KBM-7 (cell line): ENCODE measurements around the gene RRAGD.

Source experiments
- DNase-seq: peaks from one replicate; pipeline ENCODE4 v3.0.0-alpha.2; 2015
- in situ Hi-C: fragments of 300-500 bp; cut with MboI; formaldehyde crosslinking; loops from 2 replicates; pipeline ENCODE4 v1.14.3; 2020; ENCODE audit warnings: low sequenced_read_pairs, low pct_unique_long_range_greater_than_20kb, mixed read lengths

Gene RRAGD

DNA sequence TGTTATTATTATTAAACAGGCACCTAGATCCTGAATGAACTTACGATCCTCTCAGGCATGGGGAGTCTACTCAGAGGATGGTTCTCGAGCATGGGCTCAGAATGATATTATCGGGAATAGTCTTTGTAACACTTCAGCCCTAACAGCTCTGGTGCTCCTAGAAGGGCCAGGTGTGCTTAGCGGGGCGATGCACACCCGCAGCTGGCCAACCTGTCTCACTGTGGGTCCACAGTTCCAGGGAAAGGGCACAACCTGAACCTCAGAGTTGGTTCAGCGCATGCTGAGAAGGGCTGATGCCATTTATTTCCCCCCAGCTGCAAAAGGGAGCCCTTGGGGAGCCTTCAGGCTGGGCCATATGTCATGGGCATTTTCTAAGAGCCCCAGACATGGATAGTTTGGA is 26.2 kb downstream of the RRAGD start:
- in situ Hi-C loops, result no loop called here
- no peak for DNase-seq

DNA sequence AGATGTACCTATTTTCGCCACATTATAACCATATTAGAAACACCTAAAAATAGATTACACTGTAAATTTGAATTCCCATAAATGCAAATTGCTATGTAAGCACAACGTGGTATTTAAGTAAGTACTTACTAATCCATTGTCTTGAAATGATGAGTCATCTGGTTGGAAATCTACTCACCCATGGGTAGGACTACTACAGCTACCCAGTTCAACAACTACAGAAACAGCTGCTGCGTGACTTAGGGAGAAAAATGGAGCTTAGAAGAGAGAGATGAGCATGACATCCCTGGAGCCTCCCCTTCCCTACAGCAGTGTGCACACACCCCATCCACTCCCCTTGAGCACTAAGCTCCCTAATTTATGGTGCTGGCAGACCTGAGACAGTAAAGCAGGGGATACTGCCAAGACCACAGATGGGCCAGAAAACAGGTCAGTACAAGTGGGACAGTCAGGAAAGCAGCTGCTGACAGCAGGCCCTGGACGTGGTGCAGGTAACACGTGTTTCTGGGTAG is 26.9 kb downstream of the RRAGD start:
- in situ Hi-C loops, result no loop called here

GRCh38 chr6:89381031-89381430 is 31.0 kb downstream of the RRAGD start:
- in situ Hi-C loops, result no loop called here

More for the DNA sequence above, 26.9 kb downstream of the RRAGD start:
- DNase-seq, result no peak

GRCh38 chr6:89379281-89379680 is 32.8 kb downstream of the RRAGD start:
- DNase-seq, result peak; percentile 69
- in situ Hi-C loops, result no loop called here

More at GRCh38 chr6:89381031-89381430, 31.0 kb downstream of the RRAGD start:
- DNase-seq, result no peak

- DNase-seq, result no peak
- in situ Hi-C loops, result no loop called here
These were observed 33.4 kb downstream of the RRAGD start for GRCh38 chr6:89378628-89379027.

DNA sequence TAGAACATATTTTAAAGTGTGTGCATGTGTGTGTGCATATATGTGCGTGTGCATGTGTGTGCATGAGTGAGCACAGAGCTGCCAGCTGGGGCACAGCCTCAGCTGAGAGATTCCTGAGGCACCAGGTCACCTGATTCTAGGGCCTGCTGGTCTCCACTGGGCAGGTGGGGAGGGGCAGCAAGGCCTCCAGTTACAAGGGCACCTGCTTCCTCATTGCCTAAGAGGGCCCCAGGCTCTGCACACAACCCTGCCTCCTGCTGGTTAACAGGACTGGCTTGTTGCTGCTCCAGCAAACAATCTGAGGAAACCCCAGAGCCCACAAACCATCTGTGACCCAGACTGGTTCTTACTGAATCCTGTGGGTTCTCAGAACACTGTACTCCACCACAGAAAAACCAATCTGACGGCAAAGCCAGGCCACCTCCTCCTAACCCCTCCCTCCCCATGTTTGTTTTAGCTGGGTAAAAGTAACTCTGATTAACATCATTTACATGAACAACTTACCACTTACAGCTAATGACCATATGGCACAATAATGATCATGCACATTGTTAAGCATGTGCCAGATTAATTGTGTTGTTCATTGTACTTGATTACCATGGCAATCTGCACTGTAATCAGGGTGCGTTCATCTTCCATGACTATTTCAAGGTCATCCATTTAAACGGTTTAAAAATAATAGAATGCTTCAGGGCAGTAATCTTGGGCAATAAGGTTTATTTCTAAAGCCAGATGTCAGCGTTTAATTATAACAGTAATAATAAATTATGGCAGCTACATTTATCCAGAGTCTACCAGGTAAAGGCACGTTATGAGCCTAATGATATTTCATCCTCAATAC is 36.4 kb downstream of the RRAGD start:
- in situ Hi-C loops, result no loop called here
- peak; percentile 84 for DNase-seq

DNA sequence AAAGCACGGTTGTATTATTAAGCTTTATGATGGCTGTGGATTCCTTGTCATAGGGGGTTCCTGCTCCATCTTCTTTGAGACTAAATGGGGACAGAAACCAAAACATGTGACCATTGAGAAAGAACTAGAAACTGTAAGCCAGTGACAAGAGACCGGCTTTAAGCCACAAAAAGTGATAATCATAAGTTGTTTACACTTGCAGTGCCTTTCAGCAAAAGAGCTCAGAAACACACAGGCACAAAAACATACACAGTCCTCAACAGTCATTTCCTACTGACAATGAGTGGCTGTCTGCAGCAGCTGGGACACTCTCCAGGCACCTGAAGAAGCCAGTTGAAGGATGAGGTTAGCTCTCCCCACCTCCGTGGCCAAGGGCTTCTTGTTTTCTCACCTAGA is 39.6 kb downstream of the RRAGD start:
- no peak for DNase-seq
- in situ Hi-C loops, result no loop called here

DNA sequence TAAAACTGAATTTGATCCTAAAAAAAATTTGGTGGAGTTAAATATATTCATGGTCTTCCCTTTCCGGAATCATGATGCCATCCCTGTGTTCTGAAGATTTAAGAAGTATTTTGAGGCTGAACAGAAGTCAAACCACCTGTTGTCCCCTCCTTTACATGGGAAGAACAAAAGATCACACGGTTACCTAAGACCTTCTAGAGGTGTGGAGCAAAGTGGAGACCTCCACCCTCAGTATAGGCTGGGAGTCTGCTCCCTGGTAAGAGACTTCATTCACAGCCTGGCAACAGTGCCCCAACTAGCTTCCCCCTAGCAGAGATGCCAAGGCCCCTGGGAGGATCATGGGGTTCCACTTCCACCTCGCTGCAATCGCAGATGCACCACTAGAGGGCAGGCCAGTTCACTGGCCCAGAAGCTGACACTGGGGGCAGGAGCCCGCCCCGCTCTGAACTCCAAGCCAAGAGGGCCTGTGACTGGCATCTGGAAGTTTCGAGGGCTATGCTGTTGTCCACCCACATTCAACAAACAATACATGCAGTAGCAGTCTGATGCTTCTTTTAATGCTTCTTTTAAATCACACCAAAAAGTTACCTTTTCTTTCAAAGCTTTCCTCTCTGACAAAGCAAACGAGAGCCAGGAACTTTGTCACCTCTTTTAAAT is 40.1 kb downstream of the RRAGD start:
- in situ Hi-C loops, result no loop called here
- DNase-seq, result peak; percentile 79

GRCh38 chr6:89368999-89369398 is 43.1 kb downstream of the RRAGD start:
- in situ Hi-C loops, result no loop called here
- no peak for DNase-seq

DNA sequence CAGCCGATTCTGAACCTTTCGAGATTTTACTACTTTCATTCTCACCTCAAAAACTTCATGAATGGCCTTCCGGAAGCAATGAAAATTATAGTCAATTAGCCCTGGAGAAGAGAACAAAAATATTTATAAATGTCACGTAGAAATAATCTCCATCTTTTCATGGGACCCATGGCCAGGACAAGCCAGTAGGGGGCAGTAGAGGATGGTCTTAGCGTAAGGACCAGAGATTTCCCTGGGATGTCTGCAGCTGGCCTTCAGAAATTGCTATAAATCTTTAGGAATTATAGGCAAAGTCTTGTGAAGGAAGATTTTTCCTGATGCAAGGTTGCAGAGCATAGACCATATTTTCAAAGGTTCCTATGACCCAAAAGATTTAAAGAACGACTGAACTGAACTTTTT is 44.0 kb downstream of the RRAGD start:
- in situ Hi-C loops, result no loop called here
- peak; percentile 52 for DNase-seq

GRCh38 chr6:89364586-89364985 is 47.5 kb downstream of the RRAGD start:
- in situ Hi-C loops, result no loop called here
- DNase-seq, result no peak

DNA sequence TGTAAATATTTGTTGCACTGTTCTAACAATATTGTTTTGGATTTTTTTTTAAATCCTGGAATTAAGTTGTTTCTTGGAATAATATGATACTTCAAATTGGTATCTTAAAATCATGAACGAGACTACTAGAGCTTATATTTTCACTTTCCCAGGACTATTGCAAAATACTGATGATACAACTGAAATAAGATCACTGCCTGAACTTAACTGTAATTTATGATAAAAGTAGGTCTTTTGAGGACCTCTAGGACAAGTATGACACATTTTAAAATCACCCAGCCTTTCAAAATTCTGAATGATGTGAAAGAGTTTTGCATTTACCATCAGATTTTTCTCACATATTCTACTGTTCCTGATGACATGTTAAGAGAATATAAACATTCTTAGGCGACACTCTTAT is 50.9 kb downstream of the RRAGD start:
- no peak for DNase-seq
- in situ Hi-C loops, result no loop called here

DNA sequence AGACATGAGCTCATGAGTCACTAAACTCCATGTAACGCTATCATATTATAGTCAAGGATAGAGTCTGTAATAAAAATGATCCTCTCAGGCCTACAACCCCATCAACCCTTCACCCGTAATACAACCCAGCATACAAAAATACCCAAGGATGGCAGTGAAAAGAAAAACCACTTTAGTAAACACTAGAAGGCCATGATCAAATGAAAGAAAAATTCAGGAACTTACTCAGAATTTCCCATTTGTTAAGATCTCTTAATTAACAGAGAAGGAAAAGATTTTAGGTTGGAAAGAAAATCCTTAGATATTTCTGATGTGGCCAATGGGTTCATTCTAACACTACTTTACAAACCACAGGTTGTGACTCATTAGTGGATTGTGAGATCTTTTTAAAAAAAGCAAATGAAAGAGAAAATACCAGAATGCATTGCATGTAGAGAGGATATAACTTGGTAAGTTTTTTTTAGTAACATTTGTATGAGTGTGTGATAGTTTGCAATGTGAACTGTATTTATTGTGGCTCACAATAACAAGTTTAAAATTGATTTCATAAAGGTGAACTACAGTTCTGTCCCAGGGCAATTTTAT is 51.6 kb downstream of the RRAGD start:
- DNase-seq, result no peak

DNA sequence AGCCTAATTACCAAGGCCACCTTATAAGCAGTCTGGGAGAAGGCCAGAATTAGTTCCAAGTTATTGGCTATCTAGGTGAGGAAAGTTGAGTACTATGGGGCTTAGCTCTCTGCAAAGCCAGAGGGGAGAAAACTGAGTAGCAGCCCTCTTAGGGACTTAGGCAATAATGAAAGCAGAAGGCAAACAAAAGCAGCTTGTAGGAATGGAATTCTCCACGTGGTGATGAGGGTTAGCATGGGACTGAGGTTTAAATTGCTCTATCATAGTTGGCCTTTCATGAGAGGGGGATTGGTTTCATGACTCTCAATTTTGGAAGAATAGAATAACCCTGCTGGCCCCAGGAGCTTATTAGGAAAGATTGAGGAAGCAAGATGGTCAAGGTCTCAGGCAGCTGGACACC is 52.5 kb downstream of the RRAGD start:
- DNase-seq, result no peak
- in situ Hi-C loops, result no loop called here

More for the DNA sequence above, 51.6 kb downstream of the RRAGD start:
- in situ Hi-C loops, result no loop called here

- in situ Hi-C loops, result no loop called here
These were observed 54.7 kb downstream of the RRAGD start for GRCh38 chr6:89357390-89357789.

DNA sequence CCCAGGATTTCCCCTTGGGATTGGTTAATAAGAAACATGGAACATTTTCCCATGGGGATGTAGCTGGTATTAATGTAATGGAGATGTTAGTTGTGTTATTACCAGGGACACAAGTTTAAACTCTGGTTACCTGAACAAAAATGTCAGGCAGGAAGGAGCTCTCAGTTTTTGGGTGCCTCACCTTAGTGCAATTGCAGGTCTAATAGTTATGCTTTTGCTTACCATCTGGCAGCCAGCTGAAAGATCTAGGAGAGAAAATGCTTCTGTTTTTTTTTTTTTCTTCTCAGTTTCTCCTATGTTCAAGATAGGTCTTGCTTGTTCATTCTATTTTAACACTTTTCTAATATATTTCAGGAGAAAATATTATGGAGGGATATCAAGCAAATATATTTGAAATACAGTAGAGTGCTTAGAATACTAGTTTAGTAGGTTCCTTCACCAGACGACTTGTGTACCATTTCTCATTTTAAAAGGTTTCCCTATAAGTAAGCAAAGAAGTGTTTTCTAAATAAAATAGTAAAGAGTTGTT is 55.4 kb downstream of the RRAGD start:
- no peak for DNase-seq
- in situ Hi-C loops, result no loop called here

More at GRCh38 chr6:89357390-89357789, 54.7 kb downstream of the RRAGD start:
- peak; percentile 41 for DNase-seq

GRCh38 chr6:89355511-89356194 is 56.4 kb downstream of the RRAGD start:
- in situ Hi-C loops, result no loop called here

GRCh38 chr6:89353702-89354392 is 58.2 kb downstream of the RRAGD start:
- DNase-seq, result no peak
- in situ Hi-C loops, result no loop called here

More at GRCh38 chr6:89355511-89356194, 56.4 kb downstream of the RRAGD start:
- DNase-seq, result no peak

- in situ Hi-C loops, result no loop called here
- no peak for DNase-seq
These were observed 58.9 kb downstream of the RRAGD start for GRCh38 chr6:89353118-89353556.
